A549 (cell line): Measurements from ENCODE around the gene NEIL3. TPM values are rescaled to one million over a fixed set of nuclear protein-coding genes. Genes with fewer than 3 reads are reported as not detected.

Experiments
- ATAC-seq, 2 experiments: fragments of 200-7000 bp in 1 of 2; fragments of >200 bp in 1 of 2; cut with Nextera tagmentation in 1 of 2; cut with Tn5 transposase in 1 of 2; 3 replicates each; pipeline versions ENCODE4 v1.8.0 to v1.9.1; 2018 to 2020; ENCODE audit warnings: mild to moderate bottlenecking in 1 of 2, moderate library complexity in 1 of 2
- CTCF ChIA-PET: fragments of 300-600 bp; sonication (Branson Sonifier 250); formaldehyde crosslinking; extraction: SDS; loops from one replicate; lab custom pipeline; 2021; ENCODE audit warnings: antibody characterized with exemption, inconsistent platforms; lab: Yijun Ruan, JAX
- POLR2A ChIA-PET: fragments of 350-600 bp; formaldehyde crosslinking; extraction: SDS; loops from one replicate; lab custom pipeline; 2021; ENCODE audit warnings: antibody characterized with exemption, inconsistent platforms; lab: Yijun Ruan, JAX
- DNase-seq, 2 experiments: peaks; one replicate each; pipeline versions ENCODE4 v3.0.0 to v3.0.0-alpha.2; 2011 to 2016; ENCODE audit warnings: low read depth in 1 of 2, low spot score in 1 of 2
- FAIRE-seq: peaks from 2 replicates; lab custom pipeline; 2011; peaks lifted over from hg19 to GRCh38; lab: Jason Lieb, UNC
- H3K27ac ChIP-seq, 2 experiments: fragments of >200 bp; sonication (Bioruptor Twin); formaldehyde crosslinking; 3 replicates each; pipeline ENCODE4 v1.5.1; 2016 to 2017
- H3K4me1 ChIP-seq: fragments of >200 bp; sonication (Bioruptor Twin); formaldehyde crosslinking; 3 replicates; pipeline ENCODE4 v1.6.1; 2016
- H3K4me2 ChIP-seq: fragments of >200 bp; sonication (Bioruptor Twin); formaldehyde crosslinking; 3 replicates; pipeline ENCODE4 v1.6.1; 2016
- H3K4me3 ChIP-seq: fragments of >200 bp; sonication (Bioruptor Twin); formaldehyde crosslinking; 3 replicates; pipeline ENCODE4 v1.5.1; 2016
- H3K9me3 ChIP-seq: fragments of >200 bp; sonication (Bioruptor Twin); formaldehyde crosslinking; 3 replicates; pipeline ENCODE4 v1.6.1; 2016
- BHLHE40 ChIP-seq: IDR thresholded peaks from 2 replicates; pipeline ENCODE4 v1.6.1; 2012; ENCODE audit warnings: low read depth, low read length, inconsistent platforms
- CBX2 ChIP-seq: fragments of 200-600 bp; sonication (generic); IDR thresholded peaks from 2 replicates; pipeline ENCODE4 v1.6.1; 2016; ENCODE audit warnings: low read depth, mild to moderate bottlenecking, borderline replicate concordance
- CHD4 ChIP-seq: fragments of 200-600 bp; sonication (generic); IDR thresholded peaks from 2 replicates; pipeline ENCODE4 v1.6.1; 2016; ENCODE audit warnings: antibody characterized with exemption, mild to moderate bottlenecking, borderline replicate concordance
- EP300 ChIP-seq, 2 experiments: fragments of >200 bp; sonication (Bioruptor Twin); formaldehyde crosslinking; IDR thresholded peaks; 2 replicates in 1 of 2; 3 replicates in 1 of 2; pipeline ENCODE4 v1.6.1; 2016 to 2017
- ESRRA ChIP-seq: fragments of 150-350 bp; IDR thresholded peaks from 2 replicates; pipeline ENCODE4 v1.6.1; 2014; ENCODE audit warnings: mild to moderate bottlenecking, low read length, borderline replicate concordance
- FOSB ChIP-seq: fragments of 250-450 bp; sonication (Bioruptor Pico); IDR thresholded peaks from 2 replicates; pipeline ENCODE4 v1.5.0; 2020; ENCODE audit warnings: mild to moderate bottlenecking, moderate library complexity
- FOSL2 ChIP-seq, 2 experiments: fragments of 450-650 bp in 1 of 2; fragments of >200 bp in 1 of 2; sonication (Bioruptor Twin) in 1 of 2; formaldehyde crosslinking; IDR thresholded peaks; 2 replicates each; pipeline versions ENCODE4 v1.5.0 to v1.6.1; 2016 to 2020; ENCODE audit warnings: mild to moderate bottlenecking in 1 of 2, moderate library complexity in 1 of 2
- FOXS1 ChIP-seq: fragments of 250-450 bp; sonication (Bioruptor Pico); IDR thresholded peaks from 2 replicates; pipeline ENCODE4 v1.5.0; 2020; ENCODE audit warnings: mild to moderate bottlenecking, moderate library complexity
- HDAC2 ChIP-seq: fragments of 200-600 bp; sonication (generic); IDR thresholded peaks from 2 replicates; pipeline ENCODE4 v1.6.1; 2016
- HOXB13 ChIP-seq: fragments of 250-450 bp; sonication (Bioruptor Pico); IDR thresholded peaks from 2 replicates; pipeline ENCODE4 v1.5.0; 2020; ENCODE audit warnings: low read depth, mild to moderate bottlenecking, moderate library complexity
- NPAS2 ChIP-seq: fragments of 250-450 bp; sonication (Bioruptor Pico); IDR thresholded peaks from 2 replicates; pipeline ENCODE4 v1.8.0; 2022; ENCODE audit warnings: mild to moderate bottlenecking, moderate library complexity, borderline replicate concordance
- PHF8 ChIP-seq: fragments of 200-600 bp; sonication (generic); IDR thresholded peaks from 2 replicates; pipeline ENCODE4 v1.6.1; 2016; ENCODE audit warnings: low read depth, mild to moderate bottlenecking, antibody characterized with exemption, moderate library complexity, borderline replicate concordance
- RAD21 ChIP-seq, 2 experiments: fragments of >200 bp in 1 of 2; sonication (Bioruptor Twin) in 1 of 2; formaldehyde crosslinking in 1 of 2; IDR thresholded peaks in 1 of 2; conservative IDR thresholded peaks in 1 of 2; 2 replicates in 1 of 2; 3 replicates in 1 of 2; pipeline ENCODE4 v1.6.1; 2012 to 2018; ENCODE audit warnings: inconsistent platforms in 1 of 2
- RCOR1 ChIP-seq: fragments of 150-350 bp; IDR thresholded peaks from 2 replicates; pipeline ENCODE4 v1.6.1; 2014; ENCODE audit warnings: antibody characterized with exemption, low read length, low read depth
- RNF2 ChIP-seq: fragments of 200-600 bp; sonication (generic); IDR thresholded peaks from 2 replicates; pipeline ENCODE4 v1.6.1; 2016; ENCODE audit warnings: low read depth, mild to moderate bottlenecking, antibody characterized with exemption, moderate library complexity, borderline replicate concordance
- SMC3 ChIP-seq: fragments of >200 bp; sonication (Bioruptor Twin); formaldehyde crosslinking; IDR thresholded peaks from 3 replicates; pipeline ENCODE4 v1.6.1; 2018; ENCODE audit warnings: inconsistent platforms
- SREBF2 ChIP-seq: fragments of 450-650 bp; IDR thresholded peaks from 2 replicates; pipeline ENCODE4 v1.6.1; 2014; ENCODE audit warnings: mild to moderate bottlenecking, moderate library complexity
- TFCP2L1 ChIP-seq: fragments of 250-450 bp; sonication (Bioruptor Pico); IDR thresholded peaks from 2 replicates; pipeline ENCODE4 v1.5.0; 2021; ENCODE audit warnings: mild to moderate bottlenecking
- ZFP36 ChIP-seq: fragments of 450-650 bp; IDR thresholded peaks from 2 replicates; pipeline ENCODE4 v1.6.1; 2014; ENCODE audit warnings: borderline replicate concordance; ENCODE audit not compliant: partially characterized antibody
- ZSCAN20 ChIP-seq: fragments of 250-450 bp; sonication (Bioruptor Pico); IDR thresholded peaks from 2 replicates; pipeline ENCODE4 v1.8.0; 2022; ENCODE audit warnings: mild to moderate bottlenecking, moderate library complexity
- WGBS: methylation state at CpG from one replicate; pipeline ENCODE4 v1.1.6; 2017; ENCODE audit errors: missing lambda C conversion rate; 5-methylcytosine and 5-hydroxymethylcytosine counted together
- polyA plus RNA-seq, 4 experiments: library from polyadenylated mRNA; depleted of rRNA in 3 of 4; stranded (reverse); fragments of >200 nt; fragmentation: RNase III in 1 of 4; extraction: RNeasy Plus Mini Kit Qiagen cat#74134 plus additional on column Dnase treatment in 1 of 4; gene quantifications; 2 replicates in 3 of 4; 3 replicates in 1 of 4; pipeline ENCODE4 v1.2.3, GENCODE V29; 2011 to 2017
- TF ChIP-seq, protein P1 (sequence below): fragments of >200 bp; sonication (Bioruptor Twin); formaldehyde crosslinking; IDR thresholded peaks from 2 replicates; pipeline ENCODE4 v1.6.1; 2016
- TF ChIP-seq, protein P2 (sequence below): IDR thresholded peaks from 2 replicates; pipeline ENCODE4 v1.6.1; 2012
- TF ChIP-seq, protein P3 (sequence below): fragments of >200 bp; sonication (Bioruptor Twin); formaldehyde crosslinking; IDR thresholded peaks from 3 replicates; pipeline ENCODE4 v1.5.1; 2016

NEIL3 gene
- polyA plus RNA-seq, 2 of the 4 experiments (the other 2 are of a cell fraction): 23.4 to 42.0 TPM

DNA sequence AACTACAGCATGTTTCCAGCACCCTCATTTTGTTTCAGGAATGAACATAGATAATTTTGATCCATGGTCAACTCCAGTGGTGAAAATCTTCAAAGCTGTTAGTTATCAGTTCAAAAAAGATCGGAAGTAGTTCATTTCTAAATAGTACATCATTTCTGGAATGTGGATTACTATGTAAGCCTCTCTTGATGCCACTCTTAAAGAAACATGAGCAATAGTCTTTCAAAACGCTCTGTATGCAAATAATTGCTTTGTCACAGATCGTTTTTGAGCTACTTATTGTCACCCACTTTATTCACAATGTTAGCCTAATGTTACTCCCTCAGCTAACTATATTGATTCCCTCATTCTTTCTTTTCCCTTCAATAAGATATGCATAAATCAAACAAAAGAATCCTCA, 65.7 kb downstream of the NEIL3 start:
- H3K4me1 ChIP-seq: no peaks in the 10 kb centered on the region
- no peak overlapping the region for H3K4me3 ChIP-seq
- no peaks in the 10 kb centered on the region for H3K9me3 ChIP-seq
- no peak overlapping the region for H3K4me2 ChIP-seq
- no peak overlapping the region for H3K27ac ChIP-seq
- CTCF ChIA-PET: interaction anchor here (1.4 to 1.9 kb wide), 2 partner anchors 8 to 125 kb away, joined by 3 to 7 read pairs; no protein-coding TSS in a partner anchor
- ATAC-seq (no peak), DNase-seq (no peak), FAIRE-seq (no peak)
- WGBS: 35% methylated on average over 3 of the region's 3 CpGs
- POLR2A ChIA-PET: no interaction called here
- TF ChIP-seq BHLHE40 (no peak), FOXS1 (CRISPR knock-in tag) (no peak), SREBF2 (no peak), ZFP36 (no peak)

DNA sequence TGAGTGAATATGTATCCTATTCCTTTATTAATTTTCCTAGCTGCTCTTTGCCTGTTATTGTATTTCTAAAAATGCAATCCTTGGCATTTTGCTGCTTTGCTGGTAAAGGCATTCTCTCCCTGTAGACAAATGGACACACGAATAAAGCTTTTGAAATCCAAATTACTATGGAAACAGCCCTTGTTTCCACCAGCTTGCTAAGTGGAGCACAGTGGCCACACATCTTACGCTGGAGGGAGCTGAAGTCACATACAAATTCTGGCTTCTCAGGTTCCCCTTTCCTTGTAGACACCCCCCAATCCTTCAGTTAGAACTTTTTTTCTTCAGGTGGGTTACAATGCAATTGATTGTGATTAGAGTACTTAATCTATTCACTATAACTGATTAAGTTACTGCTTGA, 66.3 kb downstream of the NEIL3 start:
- DNase-seq (no peak), ATAC-seq (no peak), FAIRE-seq (no peak)
- POLR2A ChIA-PET: no interaction called here
- no peaks in the 10 kb centered on the region for H3K9me3 ChIP-seq
- H3K4me2 ChIP-seq: no peak overlapping the region
- 75% methylated on average over 2 of the region's 2 CpGs for WGBS
- no peak overlapping the region for H3K27ac ChIP-seq
- no peak overlapping the region for H3K4me3 ChIP-seq
- CTCF ChIA-PET: interaction anchor here (1.9 kb wide), 1 partner anchor 9 kb away, joined by 7 read pairs; no protein-coding TSS in a partner anchor
- no peak for TF ChIP-seq RNF2
- TF ChIP-seq ESRRA: no peak
- TF ChIP-seq, protein P1, sequence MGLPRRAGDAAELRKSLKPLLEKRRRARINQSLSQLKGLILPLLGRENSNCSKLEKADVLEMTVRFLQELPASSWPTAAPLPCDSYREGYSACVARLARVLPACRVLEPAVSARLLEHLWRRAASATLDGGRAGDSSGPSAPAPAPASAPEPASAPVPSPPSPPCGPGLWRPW: no peak
- no peak for TF ChIP-seq FOSB (CRISPR knock-in tag)
- TF ChIP-seq HOXB13 (CRISPR knock-in tag): no peak
- no peak for TF ChIP-seq FOXS1 (CRISPR knock-in tag)
- TF ChIP-seq CBX2: no peak
- no peak for TF ChIP-seq NPAS2
- TF ChIP-seq SREBF2: no peak
- TF ChIP-seq TFCP2L1 (CRISPR knock-in tag): no peak
- no peak for TF ChIP-seq CHD4
- TF ChIP-seq, protein P2, sequence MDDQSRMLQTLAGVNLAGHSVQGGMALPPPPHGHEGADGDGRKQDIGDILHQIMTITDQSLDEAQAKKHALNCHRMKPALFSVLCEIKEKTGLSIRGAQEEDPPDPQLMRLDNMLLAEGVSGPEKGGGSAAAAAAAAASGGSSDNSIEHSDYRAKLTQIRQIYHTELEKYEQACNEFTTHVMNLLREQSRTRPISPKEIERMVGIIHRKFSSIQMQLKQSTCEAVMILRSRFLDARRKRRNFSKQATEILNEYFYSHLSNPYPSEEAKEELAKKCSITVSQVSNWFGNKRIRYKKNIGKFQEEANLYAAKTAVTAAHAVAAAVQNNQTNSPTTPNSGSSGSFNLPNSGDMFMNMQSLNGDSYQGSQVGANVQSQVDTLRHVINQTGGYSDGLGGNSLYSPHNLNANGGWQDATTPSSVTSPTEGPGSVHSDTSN: no peak
- TF ChIP-seq ZSCAN20 (CRISPR knock-in tag): no peak
- no peak for TF ChIP-seq PHF8
- no peak for TF ChIP-seq HDAC2
- no peak for TF ChIP-seq RCOR1
- TF ChIP-seq EP300 (IDR thresholded peaks at IDR 0.05): no peak
- no peak for TF ChIP-seq SMC3
- H3K4me1 ChIP-seq: no peaks in the 10 kb centered on the region

DNA sequence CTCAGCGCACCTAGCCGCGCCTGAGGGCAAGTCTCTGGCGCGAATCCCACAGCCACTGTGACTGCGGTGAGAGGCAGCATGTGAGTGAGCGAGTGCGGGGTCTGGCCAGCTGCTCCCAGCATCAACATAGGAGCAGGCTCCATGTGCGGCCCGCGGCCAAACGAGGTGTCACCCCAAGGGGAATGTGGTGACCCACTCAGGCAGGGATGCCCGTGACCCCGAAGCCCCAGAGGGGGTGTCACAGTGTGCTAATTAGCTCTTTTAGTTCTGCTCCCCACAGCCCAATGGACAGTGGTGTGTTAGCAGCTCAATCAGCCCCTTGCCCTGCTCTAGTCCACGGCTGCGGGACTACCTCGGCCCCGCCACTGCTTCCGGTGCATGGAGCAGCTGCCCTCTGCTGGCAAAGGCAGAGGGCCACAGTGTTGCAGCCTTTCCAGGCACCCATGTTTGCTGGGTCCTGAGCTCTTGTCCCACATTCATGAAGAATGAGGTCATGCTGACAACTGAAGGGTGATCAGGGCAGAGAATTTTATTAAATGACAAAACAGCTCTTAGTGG, 71.1 kb downstream of the NEIL3 start:
- Histone ChIP-seq H3K4me1 (no peaks in the 10 kb centered on the region), H3K4me2 (no peak overlapping the region), H3K9me3 (no peaks in the 10 kb centered on the region), H3K27ac (no peak overlapping the region), H3K4me3 (no peak overlapping the region)
- DNase-seq: peak; percentile 17 to 46
- ChIA-PET POLR2A (no interaction called here), CTCF (no interaction called here)
- TF ChIP-seq, protein P3, sequence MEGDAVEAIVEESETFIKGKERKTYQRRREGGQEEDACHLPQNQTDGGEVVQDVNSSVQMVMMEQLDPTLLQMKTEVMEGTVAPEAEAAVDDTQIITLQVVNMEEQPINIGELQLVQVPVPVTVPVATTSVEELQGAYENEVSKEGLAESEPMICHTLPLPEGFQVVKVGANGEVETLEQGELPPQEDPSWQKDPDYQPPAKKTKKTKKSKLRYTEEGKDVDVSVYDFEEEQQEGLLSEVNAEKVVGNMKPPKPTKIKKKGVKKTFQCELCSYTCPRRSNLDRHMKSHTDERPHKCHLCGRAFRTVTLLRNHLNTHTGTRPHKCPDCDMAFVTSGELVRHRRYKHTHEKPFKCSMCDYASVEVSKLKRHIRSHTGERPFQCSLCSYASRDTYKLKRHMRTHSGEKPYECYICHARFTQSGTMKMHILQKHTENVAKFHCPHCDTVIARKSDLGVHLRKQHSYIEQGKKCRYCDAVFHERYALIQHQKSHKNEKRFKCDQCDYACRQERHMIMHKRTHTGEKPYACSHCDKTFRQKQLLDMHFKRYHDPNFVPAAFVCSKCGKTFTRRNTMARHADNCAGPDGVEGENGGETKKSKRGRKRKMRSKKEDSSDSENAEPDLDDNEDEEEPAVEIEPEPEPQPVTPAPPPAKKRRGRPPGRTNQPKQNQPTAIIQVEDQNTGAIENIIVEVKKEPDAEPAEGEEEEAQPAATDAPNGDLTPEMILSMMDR: peak; percentile 25; the same call in 2 of the 3 replicates
- TF ChIP-seq RAD21 (conservative IDR thresholded peaks at IDR 0.05 in 1 of 2, IDR thresholded peaks at IDR 0.05 in 1 of 2) (peak; percentile 21 to 44; a peak in 3 of 5 replicates), FOSL2 (IDR thresholded peaks at IDR 0.05) (no peak), FOSL2 (CRISPR knock-in tag; IDR thresholded peaks at IDR 0.05) (no peak), SMC3 (0 out of 3 replicates have a peak, but pooled peaks have one; percentile 13)
- 94% methylated on average over 14 of the region's 19 CpGs for WGBS
- peak; percentile 71 to 94; a peak in 5 of 6 replicates for ATAC-seq
- no peak for FAIRE-seq
